ENCODE results near the gene CAMSAP3. TPM values are rescaled to one million over a fixed set of nuclear protein-coding genes. Genes with fewer than 3 reads are reported as not detected.

The CAMSAP3 gene
- total and polyA plus RNA-seq, 12 donors, result 0.61 to 18.9 (median 6.0) TPM

- Histone ChIP-seq H3K9me3 (replicated peaks in 1 of 3) (no peaks in the 10 kb centered on the region), H3K36me3 (replicated peaks in 1 of 2) (no peaks in the 10 kb centered on the region), H3K4me3 (no peak overlapping the region), H3K4me1 (replicated peaks in 1 of 2) (no peaks in the 10 kb centered on the region), H3K27ac (no peak overlapping the region), H3K27me3 (no peaks in the 10 kb centered on the region)
- intact Hi-C loops (cut with DNase I), result no loop called here
- no peak for TF ChIP-seq POLR2A (IDR thresholded peaks at IDR 0.05)
- TF ChIP-seq, protein P1, sequence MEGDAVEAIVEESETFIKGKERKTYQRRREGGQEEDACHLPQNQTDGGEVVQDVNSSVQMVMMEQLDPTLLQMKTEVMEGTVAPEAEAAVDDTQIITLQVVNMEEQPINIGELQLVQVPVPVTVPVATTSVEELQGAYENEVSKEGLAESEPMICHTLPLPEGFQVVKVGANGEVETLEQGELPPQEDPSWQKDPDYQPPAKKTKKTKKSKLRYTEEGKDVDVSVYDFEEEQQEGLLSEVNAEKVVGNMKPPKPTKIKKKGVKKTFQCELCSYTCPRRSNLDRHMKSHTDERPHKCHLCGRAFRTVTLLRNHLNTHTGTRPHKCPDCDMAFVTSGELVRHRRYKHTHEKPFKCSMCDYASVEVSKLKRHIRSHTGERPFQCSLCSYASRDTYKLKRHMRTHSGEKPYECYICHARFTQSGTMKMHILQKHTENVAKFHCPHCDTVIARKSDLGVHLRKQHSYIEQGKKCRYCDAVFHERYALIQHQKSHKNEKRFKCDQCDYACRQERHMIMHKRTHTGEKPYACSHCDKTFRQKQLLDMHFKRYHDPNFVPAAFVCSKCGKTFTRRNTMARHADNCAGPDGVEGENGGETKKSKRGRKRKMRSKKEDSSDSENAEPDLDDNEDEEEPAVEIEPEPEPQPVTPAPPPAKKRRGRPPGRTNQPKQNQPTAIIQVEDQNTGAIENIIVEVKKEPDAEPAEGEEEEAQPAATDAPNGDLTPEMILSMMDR (IDR thresholded peaks at IDR 0.05), result no peak
- no peak for DNase-seq
- WGBS, 4 donors, result 87 to 94% (median 89%) methylated on average over 13 to 41 of the region's 41 CpGs
These were observed 16.0 kb downstream of the CAMSAP3 start for GRCh38 chr19:7611541-7612279.

GRCh38 chr19:7612282-7613274 is 16.9 kb downstream of the CAMSAP3 start:
- intact Hi-C loops (cut with DNase I), result no loop called here
- WGBS, 4 donors, result 93 to 96% (median 93%) methylated on average over 24 to 81 of the region's 81 CpGs
- Histone ChIP-seq H3K27me3 (no peaks in the 10 kb centered on the region), H3K36me3 (replicated peaks in 1 of 2) (no peaks in the 10 kb centered on the region), H3K4me3 (no peak overlapping the region), H3K9me3 (replicated peaks in 1 of 3) (no peaks in the 10 kb centered on the region), H3K27ac (no peak overlapping the region), H3K4me1 (replicated peaks in 1 of 2) (no peaks in the 10 kb centered on the region)
- TF ChIP-seq POLR2A (IDR thresholded peaks at IDR 0.05), result no peak
- TF ChIP-seq, protein P1 (IDR thresholded peaks at IDR 0.05), result no peak
- DNase-seq, result no peak

GRCh38 chr19:7614859-7615741 is 19.4 kb downstream of the CAMSAP3 start:
- H3K36me3 ChIP-seq (replicated peaks in 1 of 2), result peaks cover 0 to 7% of the 10 kb centered on the region in 2 donors
- intact Hi-C loops (cut with DNase I), result no loop called here
- H3K9me3 ChIP-seq (replicated peaks in 1 of 3), result no peaks in the 10 kb centered on the region
- no peak for DNase-seq
- no peaks in the 10 kb centered on the region for H3K27me3 ChIP-seq
- no peak overlapping the region for H3K27ac ChIP-seq
- no peak overlapping the region for H3K4me3 ChIP-seq
- peaks cover 9 to 18% of the 10 kb centered on the region in 2 donors for H3K4me1 ChIP-seq (replicated peaks in 1 of 2)
- TF ChIP-seq POLR2A (IDR thresholded peaks at IDR 0.05), result no peak
- TF ChIP-seq, protein P1 (IDR thresholded peaks at IDR 0.05), result no peak
- 75 to 88% (median 81%) methylated on average over 32 to 59 of the region's 59 CpGs for WGBS, 4 donors

Data from adrenal gland (tissue), 12 donors.